NT2/D1 (cell line): Measurements from ENCODE around the gene IGSF9.

Source experiments
- YY1 ChIP-seq: IDR thresholded peaks from 2 replicates; pipeline ENCODE4 v1.6.1; 2011; ENCODE audit not compliant: insufficient read length, insufficient read depth
- ZNF274 ChIP-seq: IDR thresholded peaks from 2 replicates; pipeline ENCODE4 v1.6.1; 2011; ENCODE audit warnings: mild to moderate bottlenecking, low read depth, low read length

- TF ChIP-seq YY1 (no peak), ZNF274 (no peak)
Measured at GRCh38 chr1:159946242-159947187, 1.1 kb upstream of the IGSF9 start.
